GM19372 (cell line): ENCODE measurements around the gene CPA4.

Experiments used
- ATAC-seq: cut with Tn5 transposase; IDR thresholded peaks from one replicate; pipeline ENCODE4 v1.9.1; 2021; ENCODE audit warnings: mild to moderate bottlenecking, low read depth, moderate library complexity; ENCODE audit not compliant: unreplicated experiment

CPA4 gene

DNA sequence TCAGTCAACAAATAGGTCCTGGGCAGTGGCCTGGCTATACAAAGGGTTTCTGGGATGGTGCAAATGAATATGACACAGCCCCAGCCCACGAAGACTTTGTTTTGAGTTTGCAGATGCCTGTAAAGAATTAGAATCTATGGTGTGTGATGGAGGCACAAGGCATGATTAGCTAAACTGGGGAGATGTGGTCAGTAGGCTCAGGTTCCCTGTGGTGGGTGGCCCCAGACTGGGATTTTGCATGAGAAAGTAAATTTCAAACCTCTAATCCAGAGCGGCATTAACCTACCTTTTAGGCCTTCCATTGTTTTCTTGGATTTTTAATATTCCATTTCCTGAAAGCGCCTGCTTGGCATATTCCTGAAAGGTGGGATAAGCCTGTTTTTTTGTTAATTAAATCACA lies 45.3 kb downstream of the CPA4 start:
- ATAC-seq = no peak

GRCh38 chr7:130341882-130342281 lies 48.9 kb downstream of the CPA4 start:
- no peak for ATAC-seq

DNA sequence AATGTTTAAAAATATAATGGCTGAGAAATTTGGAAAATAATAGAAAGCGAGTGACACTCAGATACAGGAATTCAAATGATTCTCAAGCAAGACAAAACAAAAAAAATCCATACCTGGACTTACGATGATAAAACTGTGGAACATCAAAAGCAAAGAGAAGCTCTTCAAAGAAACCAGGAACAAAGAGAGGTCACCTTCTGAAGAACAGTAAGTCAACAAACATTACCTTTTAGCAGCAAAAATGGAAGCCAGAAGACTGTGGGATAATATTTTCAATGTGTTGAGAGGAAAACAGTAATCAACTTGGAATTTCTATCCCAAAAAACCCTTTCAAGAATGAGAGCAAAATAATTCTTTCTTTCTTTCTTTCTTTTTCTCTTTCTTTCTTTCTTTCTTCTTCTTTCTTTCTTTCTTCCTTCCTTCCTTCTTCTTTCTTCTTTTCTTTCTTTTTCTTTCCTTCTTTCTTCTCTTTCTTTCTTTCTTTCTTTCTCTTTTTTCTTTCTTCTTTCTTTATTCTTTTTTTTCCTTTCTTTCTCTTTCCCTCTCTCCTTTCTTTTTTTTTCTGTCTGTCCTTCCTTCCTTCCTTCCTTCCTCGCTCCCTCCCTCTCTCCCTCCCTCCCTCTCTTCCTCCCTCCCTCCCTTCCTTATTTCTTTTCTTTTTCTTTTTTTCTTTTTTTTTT lies 49.9 kb downstream of the CPA4 start:
- no peak for ATAC-seq

DNA sequence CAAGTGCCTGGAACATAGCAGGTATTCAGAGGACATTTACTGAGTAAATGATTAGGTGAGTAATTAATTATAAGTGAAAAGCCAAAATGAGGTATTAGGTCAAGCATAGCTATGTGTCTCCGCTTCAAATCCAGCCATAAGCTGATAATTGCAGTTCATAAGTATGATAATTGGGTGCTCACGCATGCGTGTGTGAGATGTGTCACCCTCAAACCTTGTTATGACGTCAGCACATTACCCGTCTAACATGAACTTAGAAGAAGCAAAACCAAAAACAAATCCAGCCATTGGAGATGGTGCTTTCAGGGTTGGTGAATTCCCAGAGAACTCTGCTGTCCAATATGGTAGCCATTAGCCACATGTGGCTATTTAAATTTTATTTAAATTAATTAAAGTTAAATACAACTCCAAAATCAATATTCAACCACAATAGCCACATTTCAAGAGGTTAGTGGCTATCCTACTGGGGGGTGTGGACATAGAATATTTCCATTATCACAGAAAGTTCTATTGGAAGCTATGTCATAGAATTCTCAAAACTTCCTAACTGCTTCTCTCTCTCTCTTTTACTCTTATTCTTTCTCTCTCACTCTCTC lies 51.4 kb downstream of the CPA4 start, which contains the start of gene CPA5:
TSS of gene CPA5 (plus strand) at position 546 of the 596 bp plus-strand sequence. CDS start 1,670 bp downstream, outside the sequence.
- ATAC-seq = no peak

DNA sequence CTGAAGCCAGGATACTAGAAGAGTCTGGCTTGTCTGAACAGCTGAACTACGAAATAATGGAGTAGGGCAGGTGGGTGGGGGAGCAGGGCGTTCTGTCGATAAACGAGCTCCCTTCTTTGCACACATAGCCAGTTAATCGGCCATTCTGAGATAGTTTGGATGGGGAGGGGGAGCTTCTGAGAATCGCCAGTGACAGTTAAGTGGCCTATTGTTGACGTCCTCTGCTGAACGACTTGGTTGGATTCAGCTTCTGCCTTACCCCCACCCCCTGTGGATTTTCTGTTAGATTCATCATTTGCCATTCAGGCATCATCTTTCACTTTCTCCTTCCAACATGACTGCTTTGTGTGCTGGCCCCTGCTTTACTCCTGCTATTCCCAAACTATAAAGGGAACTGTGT lies 52.2 kb downstream of the CPA4 start:
- ATAC-seq = no peak

DNA sequence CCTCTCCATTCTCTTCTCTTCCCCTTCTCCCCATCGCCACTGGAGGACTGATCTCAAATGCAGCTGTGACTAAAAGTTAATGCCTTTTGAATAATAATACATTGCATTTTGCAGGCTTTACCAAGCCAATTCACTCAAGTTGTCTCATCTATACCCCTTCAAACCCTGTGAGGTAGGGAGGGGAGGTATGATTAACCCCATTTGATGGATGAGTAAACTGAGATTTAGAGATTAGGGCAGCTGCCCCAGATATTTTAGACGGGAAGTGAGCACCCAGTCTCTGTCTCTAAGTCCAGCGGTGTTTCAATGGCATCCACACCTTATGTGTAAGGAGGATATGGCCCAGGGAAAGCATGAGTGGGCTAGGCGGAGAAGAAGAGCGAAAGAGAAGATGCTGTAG lies 52.8 kb downstream of the CPA4 start:
- ATAC-seq = no peak

DNA sequence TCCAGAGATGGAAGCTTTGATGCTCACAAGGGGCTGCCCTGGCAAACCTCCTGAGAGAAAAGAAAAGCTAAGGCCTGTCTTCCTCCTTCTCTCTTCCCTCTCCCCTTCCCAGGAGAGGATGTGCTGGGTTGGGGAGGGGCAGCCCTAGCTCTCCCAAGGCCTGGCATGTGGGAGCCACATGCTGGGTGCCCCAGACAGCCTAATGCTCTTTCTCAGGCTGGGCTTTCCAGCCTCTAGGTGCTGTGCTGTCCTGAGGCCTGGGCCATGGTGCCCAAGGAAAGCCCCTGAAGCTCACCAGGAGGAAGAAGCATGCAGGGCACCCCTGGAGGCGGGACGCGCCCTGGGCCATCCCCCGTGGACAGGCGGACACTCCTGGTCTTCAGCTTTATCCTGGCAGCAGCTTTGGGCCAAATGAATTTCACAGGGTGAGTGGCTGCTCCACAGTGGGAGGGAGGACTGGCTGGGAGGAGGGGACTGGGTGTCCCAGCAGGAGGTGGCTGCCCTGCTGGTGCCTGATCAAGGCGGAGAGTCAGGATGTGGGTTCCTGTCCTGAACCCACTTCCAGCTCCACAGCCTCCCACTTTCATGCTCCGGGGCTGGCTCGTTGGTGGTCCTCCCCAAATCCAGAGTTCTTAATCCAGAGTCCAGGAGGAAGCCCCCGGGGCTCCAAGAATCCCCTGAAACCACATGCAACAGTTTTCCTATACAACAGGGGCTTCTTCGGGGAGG lies 53.4 kb downstream of the CPA4 start:
- ATAC-seq = no peak

DNA sequence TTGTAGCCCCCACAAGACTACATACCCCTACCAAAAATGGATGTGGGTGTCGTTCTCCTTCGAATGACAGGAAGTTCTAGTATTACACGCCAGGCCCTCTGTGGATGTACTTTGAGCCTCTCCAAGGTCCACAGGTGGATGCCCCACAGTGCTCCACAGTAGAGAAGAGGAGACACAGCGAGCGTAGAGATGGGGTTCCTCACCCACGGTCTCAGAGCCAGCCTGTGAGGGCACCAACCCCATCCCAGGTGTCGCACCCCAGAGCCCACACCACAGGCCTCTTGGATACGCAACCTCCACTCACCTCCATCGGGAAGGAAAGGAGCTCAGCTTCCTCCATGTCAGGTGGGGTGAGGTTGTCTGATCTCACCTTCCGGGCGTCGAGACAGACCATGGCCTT lies 54.0 kb downstream of the CPA4 start:
- ATAC-seq = no peak

DNA sequence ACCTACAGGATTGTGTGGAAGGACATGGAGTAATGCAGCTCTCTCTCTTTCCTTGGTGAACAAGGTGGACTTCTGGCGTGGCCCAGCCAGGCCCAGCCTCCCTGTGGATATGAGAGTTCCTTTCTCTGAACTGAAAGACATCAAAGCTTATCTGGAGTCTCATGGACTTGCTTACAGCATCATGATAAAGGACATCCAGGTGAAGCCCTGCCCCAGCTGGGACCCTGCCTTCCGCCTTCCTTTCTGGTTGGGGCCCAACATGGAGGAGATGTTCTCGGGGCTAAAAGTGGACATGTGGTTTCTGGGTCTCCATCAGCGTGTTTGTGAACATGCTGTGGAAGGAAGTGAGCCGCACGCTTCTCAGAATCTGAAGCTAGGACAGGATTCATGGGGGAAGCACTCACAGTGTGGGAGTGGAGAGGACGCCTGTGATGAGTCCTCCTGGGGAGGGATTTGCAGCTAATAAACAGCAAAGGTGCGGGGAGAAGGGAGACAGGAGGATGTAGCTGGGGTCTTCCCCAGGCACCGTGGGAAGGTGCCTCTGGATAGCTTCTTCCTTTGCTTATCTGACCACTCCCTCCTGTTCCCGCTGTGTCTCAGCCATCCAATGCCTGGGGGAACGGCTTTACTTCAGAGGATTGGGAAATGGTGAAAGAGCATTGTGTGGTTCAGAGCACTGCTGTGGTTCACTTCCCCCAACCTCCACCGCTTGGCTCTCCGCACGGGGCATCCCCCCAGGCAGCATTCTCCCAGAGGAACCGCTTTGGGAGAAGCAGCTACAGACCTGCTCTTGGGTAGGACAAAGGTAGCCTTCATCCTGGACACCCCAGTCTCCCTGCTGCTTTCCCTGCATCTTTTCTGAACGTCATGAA lies 57.2 kb downstream of the CPA4 start:
- ATAC-seq = no peak

DNA sequence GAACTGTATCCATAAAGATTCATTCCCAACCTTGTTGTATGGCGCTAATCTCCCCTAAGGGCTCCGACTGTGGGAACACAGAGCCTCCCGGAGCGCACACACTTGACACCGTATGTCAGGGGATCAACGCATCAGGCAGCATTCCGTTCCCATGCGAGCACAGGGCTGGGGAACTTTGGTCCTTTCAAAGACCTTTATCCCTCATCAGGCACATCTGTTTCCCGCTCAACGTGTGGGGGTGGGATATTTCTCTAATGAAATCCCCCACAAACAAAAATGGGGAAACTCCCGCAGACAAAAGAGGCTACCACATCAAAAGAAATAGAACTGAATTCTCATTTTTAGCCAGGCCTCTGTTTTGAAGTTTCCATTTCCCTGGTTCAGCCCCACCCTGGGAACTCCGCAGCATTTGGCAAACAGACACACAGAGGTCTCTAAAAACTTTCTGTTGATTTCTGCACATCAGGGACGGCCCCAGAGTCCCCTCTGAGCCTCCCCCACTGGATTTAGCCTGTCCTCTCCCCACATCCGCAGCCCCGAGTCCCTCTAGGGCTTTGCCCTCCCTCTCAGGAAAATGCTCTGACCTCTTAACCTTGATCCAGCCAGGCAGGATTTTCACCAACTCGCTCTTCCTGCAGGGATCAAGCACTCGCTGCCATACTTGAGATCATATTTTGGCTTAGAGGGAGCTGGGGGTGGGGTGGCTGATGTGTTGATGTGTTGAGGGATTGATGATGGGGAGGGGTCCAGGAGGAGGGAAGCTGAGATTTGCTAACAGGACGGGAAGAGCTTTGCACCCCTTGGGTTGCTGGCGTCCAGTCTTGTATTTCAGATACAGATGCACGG lies 58.2 kb downstream of the CPA4 start:
- no peak for ATAC-seq

DNA sequence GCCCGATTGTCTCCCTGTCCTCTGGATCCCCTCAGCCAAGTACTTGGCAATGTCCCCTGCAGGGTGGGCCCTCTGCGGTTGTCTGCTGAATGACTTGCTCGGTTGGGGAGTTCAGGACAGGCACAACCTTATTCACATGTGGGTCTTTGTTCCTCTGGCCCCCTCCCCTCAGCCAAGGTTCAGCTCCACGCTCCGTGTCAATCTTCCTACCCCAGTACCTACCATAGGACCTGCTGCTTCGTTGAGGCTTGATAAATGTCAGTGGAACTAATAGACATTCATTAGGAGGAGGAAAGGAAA lies 58.8 kb downstream of the CPA4 start:
- ATAC-seq = no peak

- no peak for ATAC-seq
Observed at GRCh38 chr7:130352194-130353074, 59.5 kb downstream of the CPA4 start.

DNA sequence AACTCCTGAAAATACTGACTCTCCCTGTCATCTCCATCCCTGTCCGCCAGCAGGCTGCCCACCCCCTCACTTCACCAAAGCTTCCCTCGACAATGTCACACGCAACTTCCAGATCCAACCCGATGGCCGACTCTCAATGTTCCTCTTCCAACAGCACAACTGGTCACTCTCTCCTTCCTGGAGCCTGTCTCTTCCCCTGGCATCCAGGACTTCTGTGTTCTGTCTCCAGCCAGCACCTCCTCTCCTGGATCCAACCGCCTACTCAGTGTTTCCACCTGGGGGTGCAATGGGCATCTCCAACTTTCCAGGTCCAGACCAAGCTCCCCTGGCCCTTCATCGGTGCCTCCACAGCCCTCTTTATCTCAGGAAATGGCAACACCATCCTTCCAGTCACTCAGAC lies 60.2 kb downstream of the CPA4 start:
- ATAC-seq = no peak

DNA sequence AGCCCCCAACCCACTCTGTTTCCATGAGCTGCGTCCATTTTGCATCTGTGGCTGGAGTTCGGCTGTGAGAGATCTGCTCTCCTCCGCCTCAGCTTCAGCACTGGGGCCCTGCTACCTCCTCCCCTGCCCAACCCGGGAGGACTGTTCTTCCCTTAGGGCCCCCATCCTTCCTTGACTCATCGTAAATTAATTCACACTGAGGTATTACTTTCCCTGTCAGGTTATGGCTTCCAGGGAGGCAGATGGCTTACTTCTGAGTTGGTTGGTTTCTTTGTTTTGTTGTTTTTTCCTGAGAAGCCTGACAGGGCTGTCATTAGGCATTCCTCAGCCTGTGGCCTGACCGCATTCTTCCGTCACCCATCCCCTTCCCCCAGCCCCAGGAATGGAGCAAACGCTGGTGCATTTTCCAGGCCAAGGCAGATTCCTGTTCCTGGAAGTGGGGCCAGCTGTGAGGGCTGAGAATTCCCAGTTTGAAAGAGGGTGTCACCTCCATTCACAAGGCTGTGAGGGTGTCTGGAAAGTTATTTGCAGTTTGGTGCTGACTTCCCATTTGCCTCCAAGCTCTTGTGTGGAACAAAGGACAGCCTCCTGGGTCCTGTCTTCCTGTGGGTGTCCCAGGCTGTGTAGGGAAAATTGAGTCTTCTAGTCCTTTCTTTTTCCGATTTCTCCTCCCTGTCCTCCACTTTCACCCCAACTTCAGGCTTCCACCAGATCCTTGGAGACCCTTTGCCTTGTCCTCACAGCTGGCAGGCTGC lies 63.3 kb downstream of the CPA4 start:
- no peak for ATAC-seq

DNA sequence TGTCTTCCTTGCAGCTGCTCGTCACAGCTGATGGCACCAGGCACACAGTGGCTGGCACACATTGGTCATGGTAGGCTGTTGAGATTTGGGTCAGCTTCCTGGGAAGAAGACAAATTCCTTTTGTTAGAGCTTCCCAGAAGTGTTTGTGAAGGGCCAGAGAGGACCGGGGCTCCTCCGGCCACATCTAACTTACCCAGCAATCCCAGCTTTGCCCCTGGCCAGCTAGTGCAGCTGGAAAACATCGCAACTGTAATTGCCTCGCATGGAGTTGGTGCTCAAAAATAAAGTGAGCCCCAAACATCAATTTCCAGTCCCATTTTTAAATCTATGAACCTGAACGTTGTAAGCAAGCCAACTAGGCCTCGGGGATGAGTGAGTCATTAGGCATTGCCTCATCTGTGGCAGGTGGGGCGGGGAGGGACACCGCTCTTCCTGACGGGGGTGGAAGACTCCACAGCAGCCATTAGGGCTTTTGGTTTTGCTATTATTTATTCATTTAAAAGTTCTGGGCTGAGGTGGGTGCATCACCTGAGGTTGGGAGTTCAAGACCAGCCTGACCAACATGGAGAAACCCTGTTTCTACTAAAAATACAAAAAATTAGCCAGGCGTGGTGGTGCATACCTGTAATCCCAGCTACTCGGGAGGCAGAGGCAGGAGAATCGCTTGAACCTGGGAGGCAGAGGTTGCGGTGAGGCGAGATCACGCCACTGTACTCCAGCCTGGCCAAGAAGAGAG lies 64.1 kb downstream of the CPA4 start:
- no peak for ATAC-seq

GRCh38 chr7:130358471-130358870 lies 65.5 kb downstream of the CPA4 start:
- ATAC-seq = no peak

DNA sequence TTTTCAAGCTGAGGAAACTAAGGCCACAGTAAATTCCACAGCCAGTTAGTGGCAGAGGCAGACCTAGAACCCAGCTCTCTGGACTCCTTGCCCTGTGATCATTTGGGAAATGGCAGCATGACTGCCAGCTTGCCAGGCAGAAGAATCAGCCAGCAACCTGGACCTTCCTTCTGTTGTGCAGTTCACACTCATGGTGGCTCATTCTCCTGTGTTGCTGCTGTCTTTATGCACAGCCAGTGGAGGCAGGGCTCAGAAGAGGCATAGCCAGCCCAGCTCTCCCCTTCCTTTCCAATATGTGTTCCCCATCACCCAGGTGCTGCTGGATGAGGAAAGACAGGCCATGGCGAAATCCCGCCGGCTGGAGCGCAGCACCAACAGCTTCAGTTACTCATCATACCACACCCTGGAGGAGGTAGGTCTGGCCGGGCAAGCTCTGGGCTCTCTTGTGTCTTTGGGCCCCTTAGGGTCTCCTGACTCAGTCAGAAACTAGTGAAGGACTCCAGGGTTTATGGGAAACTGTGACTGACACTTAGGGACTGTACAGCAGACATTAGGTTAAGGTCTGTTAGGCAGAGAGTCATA lies 66.4 kb downstream of the CPA4 start:
- no peak for ATAC-seq
